ENCODE data around the gene UAP1L1. TPM values are rescaled to one million over a fixed set of nuclear protein-coding genes. Genes with fewer than 3 reads are reported as not detected.

Gene UAP1L1
- total and polyA plus RNA-seq, 2 of the 4 experiments (the other 2 are of a cell fraction) = 2.3 to 9.8 TPM

DNA sequence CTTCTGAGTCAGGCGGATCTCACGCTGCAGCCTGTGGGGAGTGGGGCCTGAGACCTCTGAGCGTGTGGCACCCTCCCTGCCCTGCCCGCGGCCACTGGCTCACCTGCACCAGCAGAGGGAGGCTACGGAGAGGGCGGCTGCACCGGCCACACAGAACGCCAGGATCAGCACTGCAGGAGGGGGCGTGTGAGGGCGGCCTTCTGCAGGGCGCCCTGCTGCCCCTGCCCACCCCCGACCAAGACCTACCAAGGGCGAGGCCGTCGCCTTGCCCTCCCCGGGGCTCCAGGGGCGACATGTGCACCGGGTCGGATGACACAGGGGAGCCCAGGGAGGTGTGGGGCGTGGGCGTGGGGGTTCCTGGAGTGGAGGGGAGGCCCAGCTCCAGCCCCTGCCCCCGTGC, 36.7 kb upstream of the UAP1L1 start:
- H2AK5ac ChIP-seq (ENCODE audit: low read depth, low read length) = no peak overlapping the region
- dilution Hi-C loops (cut with HindIII; ENCODE audit: low sequenced_read_pairs, unreplicated experiment) = no loop called here
- no peak overlapping the region for H3K14ac ChIP-seq (replicated peaks; ENCODE audit: low read depth, low read length)
- no peak overlapping the region for H3K9ac ChIP-seq (ENCODE audit: low read depth, low read length)
- no peak overlapping the region for H2BK120ac ChIP-seq (ENCODE audit: low read depth, low read length)
- H2AFZ ChIP-seq (replicated peaks; ENCODE audit: low read length, poor library complexity) = no peak overlapping the region
- H3K4me2 ChIP-seq (ENCODE audit: low read depth, low read length) = no peak overlapping the region
- H3K18ac ChIP-seq (ENCODE audit: low read depth, low read length) = no peak overlapping the region
- BruUV-seq (replicated peaks) = no TSS peak
- no peak overlapping the region for H2AK9ac ChIP-seq (replicated peaks; ENCODE audit: low read depth, low read length, poor library complexity)
- peaks cover 30% of the 10 kb centered on the region for H4K20me1 ChIP-seq (ENCODE audit: insufficient read depth, low read length)
- in situ Hi-C loops (cut with MboI; ENCODE audit: low sequenced_read_pairs) = no loop called here
- peaks cover 5 to 16% of the 10 kb centered on the region in 2 experiments; a peak in 3 of 4 replicates for H3K79me1 ChIP-seq (ENCODE audit: low read depth in 1 of 2, low read length in 2 of 2)
- no peak overlapping the region for H3K23ac ChIP-seq (ENCODE audit: low read depth, low read length)
- H3K27ac ChIP-seq (ENCODE audit: insufficient read depth, low read length) = no peak overlapping the region
- TF ChIP-seq, protein P1, sequence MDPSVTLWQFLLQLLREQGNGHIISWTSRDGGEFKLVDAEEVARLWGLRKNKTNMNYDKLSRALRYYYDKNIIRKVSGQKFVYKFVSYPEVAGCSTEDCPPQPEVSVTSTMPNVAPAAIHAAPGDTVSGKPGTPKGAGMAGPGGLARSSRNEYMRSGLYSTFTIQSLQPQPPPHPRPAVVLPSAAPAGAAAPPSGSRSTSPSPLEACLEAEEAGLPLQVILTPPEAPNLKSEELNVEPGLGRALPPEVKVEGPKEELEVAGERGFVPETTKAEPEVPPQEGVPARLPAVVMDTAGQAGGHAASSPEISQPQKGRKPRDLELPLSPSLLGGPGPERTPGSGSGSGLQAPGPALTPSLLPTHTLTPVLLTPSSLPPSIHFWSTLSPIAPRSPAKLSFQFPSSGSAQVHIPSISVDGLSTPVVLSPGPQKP (IDR thresholded peaks at IDR 0.05; ENCODE audit: borderline replicate concordance, low read depth, low read length) = no peak
- no peak for TF ChIP-seq SMC3 (IDR thresholded peaks at IDR 0.05; ENCODE audit: low read depth, low read length)
- no peak for TF ChIP-seq RAD21 (IDR thresholded peaks at IDR 0.05; ENCODE audit: low read length)
- TF ChIP-seq, protein P2, sequence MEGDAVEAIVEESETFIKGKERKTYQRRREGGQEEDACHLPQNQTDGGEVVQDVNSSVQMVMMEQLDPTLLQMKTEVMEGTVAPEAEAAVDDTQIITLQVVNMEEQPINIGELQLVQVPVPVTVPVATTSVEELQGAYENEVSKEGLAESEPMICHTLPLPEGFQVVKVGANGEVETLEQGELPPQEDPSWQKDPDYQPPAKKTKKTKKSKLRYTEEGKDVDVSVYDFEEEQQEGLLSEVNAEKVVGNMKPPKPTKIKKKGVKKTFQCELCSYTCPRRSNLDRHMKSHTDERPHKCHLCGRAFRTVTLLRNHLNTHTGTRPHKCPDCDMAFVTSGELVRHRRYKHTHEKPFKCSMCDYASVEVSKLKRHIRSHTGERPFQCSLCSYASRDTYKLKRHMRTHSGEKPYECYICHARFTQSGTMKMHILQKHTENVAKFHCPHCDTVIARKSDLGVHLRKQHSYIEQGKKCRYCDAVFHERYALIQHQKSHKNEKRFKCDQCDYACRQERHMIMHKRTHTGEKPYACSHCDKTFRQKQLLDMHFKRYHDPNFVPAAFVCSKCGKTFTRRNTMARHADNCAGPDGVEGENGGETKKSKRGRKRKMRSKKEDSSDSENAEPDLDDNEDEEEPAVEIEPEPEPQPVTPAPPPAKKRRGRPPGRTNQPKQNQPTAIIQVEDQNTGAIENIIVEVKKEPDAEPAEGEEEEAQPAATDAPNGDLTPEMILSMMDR (conservative IDR thresholded peaks at IDR 0.05; ENCODE audit: low read depth, low read length) = no peak
- no peak for TF ChIP-seq NFE2L2 (IDR thresholded peaks at IDR 0.05; ENCODE audit: low read depth, low read length)
- TF ChIP-seq POLR2A (IDR thresholded peaks at IDR 0.05; ENCODE audit: low read depth, low read length) = no peak
- no peak overlapping the region for H3K4me3 ChIP-seq (ENCODE audit: insufficient read depth, low read depth, low read length)
- H2BK20ac ChIP-seq (ENCODE audit: low read depth, low read length) = no peak overlapping the region
- H2BK5ac ChIP-seq (ENCODE audit: low read depth, low read length, poor library complexity, severe bottlenecking) = no peak overlapping the region
- H3K4me1 ChIP-seq (ENCODE audit: control insufficient read depth, insufficient read depth, low read length) = peaks cover 11% of the 10 kb centered on the region
- no peak overlapping the region for H4K8ac ChIP-seq (ENCODE audit: low read depth in 2 of 2, low read length in 2 of 2)
- POLR2A ChIA-PET (ENCODE audit: unreplicated experiment) = no interaction called here
- WGBS, 2 experiments (ENCODE audit: extremely low coverage in 2 of 2, insufficient read length in 1 of 2) = 89% methylated on average over 7 of the region's 23 CpGs; no CpG with 5 or more reads in 1 of the 2 experiments
- no peak overlapping the region for H3K4ac ChIP-seq (ENCODE audit: low read depth, low read length)
- CTCF ChIA-PET = no interaction called here
- ATAC-seq (ENCODE audit: low read depth) (no peak), DNase-seq (no peak)
- no peaks in the 10 kb centered on the region for H3K9me3 ChIP-seq (ENCODE audit: control insufficient read depth, insufficient read depth, low read length)
- H4K91ac ChIP-seq (ENCODE audit: insufficient read depth, low read depth, low read length) = no peak overlapping the region
- intact Hi-C loops (cut with micrococcal nuclease) = no loop called here
- no peaks in the 10 kb centered on the region for H3K9me1 ChIP-seq (ENCODE audit: insufficient read depth, low read length)
- no peak overlapping the region for H2BK15ac ChIP-seq (ENCODE audit: low read depth, low read length)
- no peaks in the 10 kb centered on the region for H3K27me3 ChIP-seq (ENCODE audit: control insufficient read depth, insufficient read depth, low read length)
- H3K36me3 ChIP-seq (ENCODE audit: control insufficient read depth, insufficient read depth, low read length) = peaks cover 17% of the 10 kb centered on the region
- no peak overlapping the region for H3K56ac ChIP-seq (ENCODE audit: extremely low read depth, insufficient read depth, low read length)
- H4K5ac ChIP-seq (ENCODE audit: low read depth, low read length) = no peak overlapping the region
